Endothelial cell of umbilical vein (primary cell): ENCODE data around the gene PSMD10. TPM values are rescaled to one million over a fixed set of nuclear protein-coding genes. Genes with fewer than 3 reads are reported as not detected.
A peak's percentile ranks its signal among the peaks of the same experiment; 100 is the strongest.

Experiments used
- BruUV-seq: library from RNA; stranded (reverse); fragments of 400-500 nt; replicated peaks from 2 replicates; lab custom pipeline; 2021; lab: Mats Ljungman, UMichigan
- CTCF ChIA-PET: fragments of 300-600, 350-600 bp; sonication (Branson Sonifier 250); formaldehyde crosslinking; loops from one replicate; lab custom pipeline; 2021; ENCODE audit warnings: antibody characterized with exemption, inconsistent platforms; lab: Charles Lee
- POLR2A ChIA-PET: fragments of 300-600, 350-600 bp; sonication (Branson Sonifier 250); formaldehyde crosslinking; loops from one replicate; lab custom pipeline; 2021; ENCODE audit warnings: antibody characterized with exemption, inconsistent platforms; lab: Charles Lee
- DNase-seq: peaks from one replicate; pipeline ENCODE4 v3.0.0-alpha.2; 2011; ENCODE audit warnings: low read depth, low spot score
- FAIRE-seq: peaks from 2 replicates; lab custom pipeline; 2011; peaks lifted over from hg19 to GRCh38; lab: Jason Lieb, UNC
- H2AFZ ChIP-seq: 2 replicates; pipeline ENCODE4 v1.6.0; 2012; ENCODE audit warnings: low read depth, low read length, control low read depth, inconsistent platforms
- H3K27ac ChIP-seq: 2 replicates; pipeline ENCODE4 v1.5.1; 2011; ENCODE audit warnings: low read depth, mild to moderate bottlenecking, control low read depth, low read length, moderate library complexity; ENCODE audit not compliant: insufficient read depth
- H3K27me3 ChIP-seq, 2 experiments: 2 replicates each; pipeline versions ENCODE4 v1.6.0 to v1.6.1; 2011; ENCODE audit warnings: low read length in 2 of 2, mixed read lengths in 1 of 2; ENCODE audit not compliant: control insufficient read depth in 2 of 2, insufficient read depth in 2 of 2
- H3K36me3 ChIP-seq, 2 experiments: 2 replicates in 1 of 2; 3 replicates in 1 of 2; pipeline ENCODE4 v1.5.1; 2011; ENCODE audit warnings: low read length in 2 of 2, mild to moderate bottlenecking in 1 of 2, moderate library complexity in 1 of 2; ENCODE audit not compliant: control insufficient read depth in 2 of 2, insufficient read depth in 2 of 2; ENCODE audit errors: extremely low read depth in 1 of 2
- H3K4me1 ChIP-seq: 3 replicates; pipeline ENCODE4 v1.5.1; 2011; ENCODE audit warnings: mild to moderate bottlenecking, low read length; ENCODE audit not compliant: control insufficient read depth, insufficient read depth; ENCODE audit errors: extremely low read depth
- H3K4me2 ChIP-seq: 2 replicates; pipeline ENCODE4 v1.6.1; 2011; ENCODE audit warnings: low read length, control low read depth, mixed read lengths; ENCODE audit not compliant: insufficient read depth
- H3K4me3 ChIP-seq, 3 experiments: fragments of 200-600 bp in 1 of 3; sonication (generic), shearing (Covaris generic) in 1 of 3; replicated peaks in 1 of 3; 2 replicates each; pipeline ENCODE4 v1.5.1; 2011 to 2016; ENCODE audit warnings: control low read depth in 3 of 3, low read length in 3 of 3, mild to moderate bottlenecking in 2 of 3, inconsistent platforms in 1 of 3, low read depth in 1 of 3, moderate library complexity in 1 of 3; ENCODE audit not compliant: insufficient read depth in 1 of 3
- H3K79me2 ChIP-seq: 2 replicates; pipeline ENCODE4 v1.6.0; 2012; ENCODE audit warnings: low read length, inconsistent platforms; ENCODE audit not compliant: control insufficient read depth, insufficient read depth
- H3K9ac ChIP-seq: replicated peaks from 2 replicates; pipeline ENCODE3; 2011; ENCODE audit warnings: low read length, control low read depth; ENCODE audit not compliant: insufficient read depth; ENCODE audit errors: extremely low read depth
- H3K9me1 ChIP-seq: replicated peaks from 3 replicates; pipeline ENCODE4 v1.6.0; 2011; ENCODE audit warnings: mild to moderate bottlenecking, low read length; ENCODE audit not compliant: control insufficient read depth, insufficient read depth; ENCODE audit errors: extremely low read depth
- H3K9me3 ChIP-seq: replicated peaks from 2 replicates; pipeline ENCODE4 v1.5.1; 2012; ENCODE audit warnings: low read length, inconsistent platforms; ENCODE audit not compliant: control insufficient read depth, insufficient read depth
- H4K20me1 ChIP-seq: replicated peaks from 2 replicates; pipeline ENCODE3; 2011; ENCODE audit warnings: mild to moderate bottlenecking, low read length; ENCODE audit not compliant: control insufficient read depth, insufficient read depth; ENCODE audit errors: extremely low read depth
- GATA2 ChIP-seq: IDR thresholded peaks from 2 replicates; pipeline ENCODE4 v1.7.0; 2011; ENCODE audit warnings: low read depth, mild to moderate bottlenecking, moderate library complexity, mixed read lengths, low read length; ENCODE audit not compliant: insufficient read length, insufficient read depth
- MYC ChIP-seq: IDR thresholded peaks from one replicate; pipeline ENCODE4 v1.6.1; 2011; ENCODE audit warnings: mild to moderate bottlenecking, low read depth, low read length
- POLR2A ChIP-seq: IDR thresholded peaks from 2 replicates; pipeline ENCODE4 v1.6.1; 2012; ENCODE audit warnings: low read depth, mild to moderate bottlenecking, control low read depth, low read length
- dilution Hi-C: fragments of 300-500 bp; cut with MboI; formaldehyde crosslinking; loops from one replicate; pipeline ENCODE4 v1.15.0; 2019; ENCODE audit warnings: low sequenced_read_pairs; ENCODE audit not compliant: extremely low pct_ligation_motif_present
- intact Hi-C: fragments of 100-400 bp; cut with micrococcal nuclease; formaldehyde crosslinking; loops from one replicate; pipeline ENCODE4 v1.10.0; 2022
- polyA plus RNA-seq, 4 experiments: library from polyadenylated mRNA; depleted of rRNA in 3 of 4; stranded (reverse) in 3 of 4; unstranded in 1 of 4; fragments of >200 nt; gene quantifications; 2 replicates each; pipeline versions ENCODE4 v1.2.1 to v1.2.3, GENCODE V29; 2011 to 2012; ENCODE audit warnings: missing spikeins in 1 of 4
- total RNA-seq: library from RNA; stranded (reverse); gene quantifications from 2 replicates; pipeline ENCODE4 v1.2.3, GENCODE V29; 2021
- TF ChIP-seq, protein P1 (sequence below), 2 donors: IDR thresholded peaks; 1 replicate in 1 of 2; 2 replicates in 1 of 2; pipeline ENCODE4 v1.5.1; 2011; ENCODE audit warnings: low read length in 2 of 2, mild to moderate bottlenecking in 2 of 2, moderate library complexity in 2 of 2, control low read depth in 1 of 2, inconsistent platforms in 1 of 2, low read depth in 1 of 2; ENCODE audit not compliant: insufficient read depth in 1 of 2; ENCODE audit errors: extremely low read depth in 1 of 2

The PSMD10 gene
- total and polyA plus RNA-seq, 2 donors (not counting 3 experiments of a cell fraction or from before 2014, with no cell fraction given) = 82.7 to 93.8 TPM

DNA sequence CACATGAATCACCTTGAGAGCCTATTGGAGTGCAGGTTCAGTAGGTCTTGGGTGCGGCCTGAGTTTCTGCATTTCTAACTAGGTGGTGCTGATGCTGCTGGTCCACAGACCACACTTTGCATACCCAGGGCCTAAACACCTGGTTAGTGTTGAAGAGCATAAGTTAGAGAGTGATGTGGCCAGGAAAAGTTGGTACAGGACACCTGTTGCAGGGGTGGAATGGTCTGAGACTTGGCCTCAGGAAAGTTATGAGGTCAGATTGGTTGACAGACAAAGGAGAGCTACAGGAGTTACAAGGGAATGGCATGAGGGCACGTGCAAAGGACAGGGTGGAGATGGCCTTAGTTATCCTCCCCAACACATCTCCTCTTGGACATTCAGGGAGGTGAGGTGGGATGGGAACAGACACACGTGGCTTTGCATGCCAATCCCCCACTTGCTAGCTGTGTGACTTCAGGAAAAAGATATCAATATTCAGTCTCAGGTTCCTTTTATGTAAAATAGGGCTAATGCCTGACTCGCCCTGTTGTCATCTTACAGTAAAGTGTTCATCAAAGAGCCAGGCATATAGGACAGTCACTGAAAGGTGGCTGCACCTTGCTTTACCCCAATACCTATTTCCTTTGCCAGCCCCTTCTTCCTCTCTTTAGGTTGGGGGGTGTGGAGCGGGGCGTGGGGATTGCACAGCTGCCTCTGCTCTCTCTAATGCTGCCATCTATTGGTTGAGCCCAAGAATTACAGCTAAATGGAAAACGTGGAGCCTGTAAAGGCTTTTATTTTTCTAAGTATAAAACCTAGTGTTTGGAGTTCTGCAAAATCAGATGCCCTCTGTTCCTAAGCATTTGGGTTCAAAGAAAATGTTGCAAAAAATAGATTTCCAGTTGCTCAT, 47.7 kb upstream of the PSMD10 start:
- Histone ChIP-seq H3K4me1 (no peaks in the 10 kb centered on the region), H2AFZ (no peak overlapping the region), H3K27me3 (no peaks in the 10 kb centered on the region), H3K9me3 (no peaks in the 10 kb centered on the region), H3K9ac (no peak overlapping the region), H3K9me1 (no peaks in the 10 kb centered on the region), H3K4me2 (no peak overlapping the region), H3K4me3 (no peak overlapping the region), H3K27ac (no peak overlapping the region), H3K79me2 (no peaks in the 10 kb centered on the region), H4K20me1 (no peaks in the 10 kb centered on the region), H3K36me3 (peaks cover 3 to 6% of the 10 kb centered on the region in 2 experiments)
- FAIRE-seq = no peak
- intact Hi-C loops = loop anchor here (1.0 kb wide), 3 partner anchors 48 to 119 kb away; partner anchors contain the start of genes ATG4A and PSMD10
- dilution Hi-C loops = no loop called here
- POLR2A ChIA-PET = no interaction called here
- TF ChIP-seq, protein P1, sequence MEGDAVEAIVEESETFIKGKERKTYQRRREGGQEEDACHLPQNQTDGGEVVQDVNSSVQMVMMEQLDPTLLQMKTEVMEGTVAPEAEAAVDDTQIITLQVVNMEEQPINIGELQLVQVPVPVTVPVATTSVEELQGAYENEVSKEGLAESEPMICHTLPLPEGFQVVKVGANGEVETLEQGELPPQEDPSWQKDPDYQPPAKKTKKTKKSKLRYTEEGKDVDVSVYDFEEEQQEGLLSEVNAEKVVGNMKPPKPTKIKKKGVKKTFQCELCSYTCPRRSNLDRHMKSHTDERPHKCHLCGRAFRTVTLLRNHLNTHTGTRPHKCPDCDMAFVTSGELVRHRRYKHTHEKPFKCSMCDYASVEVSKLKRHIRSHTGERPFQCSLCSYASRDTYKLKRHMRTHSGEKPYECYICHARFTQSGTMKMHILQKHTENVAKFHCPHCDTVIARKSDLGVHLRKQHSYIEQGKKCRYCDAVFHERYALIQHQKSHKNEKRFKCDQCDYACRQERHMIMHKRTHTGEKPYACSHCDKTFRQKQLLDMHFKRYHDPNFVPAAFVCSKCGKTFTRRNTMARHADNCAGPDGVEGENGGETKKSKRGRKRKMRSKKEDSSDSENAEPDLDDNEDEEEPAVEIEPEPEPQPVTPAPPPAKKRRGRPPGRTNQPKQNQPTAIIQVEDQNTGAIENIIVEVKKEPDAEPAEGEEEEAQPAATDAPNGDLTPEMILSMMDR (IDR thresholded peaks at IDR 0.05; ENCODE audit: extremely low read depth in 1 of 2, insufficient read depth in 1 of 2, low read depth in 1 of 2, low read length in 2 of 2) = peak; percentile 47 to 48
- TF ChIP-seq GATA2 = no peak
- TF ChIP-seq POLR2A = no peak
- no peak for TF ChIP-seq MYC
- no peak for DNase-seq
- CTCF ChIA-PET = interaction anchor here (0.5 to 3.3 kb wide), 20 partner anchors 8 to 1265 kb away, joined by 3 to 42 read pairs (median 4); partner anchors contain the start of genes ATG4A and PSMD10
- no TSS peak for BruUV-seq
